GM18505 (cell line): ENCODE measurements around the gene RCOR1.

Source experiments
- ATAC-seq: cut with Tn5 transposase; IDR thresholded peaks from one replicate; pipeline ENCODE4 v1.9.1; 2021; ENCODE audit not compliant: unreplicated experiment
- POLR2A ChIP-seq: IDR thresholded peaks from 4 replicates; pipeline ENCODE4 v1.6.1; 2011; ENCODE audit warnings: borderline replicate concordance; ENCODE audit not compliant: insufficient read depth, insufficient read length; ENCODE audit errors: extremely low read depth

Gene RCOR1

DNA sequence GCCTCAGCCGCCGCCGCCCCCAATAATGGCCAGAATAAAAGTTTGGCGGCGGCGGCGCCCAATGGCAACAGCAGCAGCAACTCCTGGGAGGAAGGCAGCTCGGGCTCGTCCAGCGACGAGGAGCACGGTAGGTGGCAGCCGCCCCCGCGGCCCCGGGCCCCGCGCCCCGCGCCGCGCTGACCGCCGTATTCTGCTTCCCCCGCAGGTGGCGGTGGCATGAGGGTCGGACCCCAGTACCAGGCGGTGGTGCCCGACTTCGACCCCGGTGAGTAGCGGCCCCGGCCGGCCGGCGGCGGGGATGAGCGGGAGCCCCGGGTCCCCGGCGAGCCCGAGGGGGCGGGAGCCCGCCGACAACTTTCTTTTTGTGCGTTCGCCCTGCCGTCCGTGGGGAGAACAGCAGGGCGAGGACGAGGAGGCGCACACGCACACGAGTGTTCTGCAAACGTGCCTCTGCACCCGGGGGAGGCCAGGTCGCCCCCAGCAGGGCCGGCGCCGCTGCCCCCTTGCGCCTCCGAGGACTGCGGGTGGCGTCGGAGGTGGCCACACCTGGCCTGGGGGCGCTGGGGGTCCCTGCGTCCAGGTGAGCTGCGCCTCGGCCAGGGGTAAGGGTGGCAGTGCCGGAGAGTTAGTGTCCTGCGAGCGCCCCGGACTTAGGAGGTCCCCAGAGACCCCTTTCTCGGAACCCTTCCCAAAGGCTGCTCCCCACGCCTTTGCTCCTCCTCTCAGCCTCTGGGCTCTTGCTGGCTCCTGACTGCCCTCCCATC lies 794 bp downstream of the RCOR1 start:
- ATAC-seq, result peak; percentile 19
- TF ChIP-seq POLR2A, result no peak

DNA sequence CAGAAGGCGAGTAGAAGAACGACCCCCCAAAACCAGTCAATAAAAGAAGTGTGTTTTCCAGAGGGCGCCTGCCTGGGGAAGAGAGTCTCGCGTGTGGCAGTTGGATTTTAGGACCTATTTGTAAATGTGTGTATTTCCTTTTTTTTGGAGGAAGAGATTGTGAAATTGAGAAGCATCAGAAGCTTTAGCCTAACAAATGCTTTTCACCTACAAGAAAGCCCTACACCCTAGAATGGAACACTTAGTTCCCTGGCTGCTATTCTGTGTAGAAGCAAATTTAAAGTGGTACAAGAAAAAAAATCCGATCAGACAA lies 1.3 kb downstream of the RCOR1 start:
- ATAC-seq, result no peak

DNA sequence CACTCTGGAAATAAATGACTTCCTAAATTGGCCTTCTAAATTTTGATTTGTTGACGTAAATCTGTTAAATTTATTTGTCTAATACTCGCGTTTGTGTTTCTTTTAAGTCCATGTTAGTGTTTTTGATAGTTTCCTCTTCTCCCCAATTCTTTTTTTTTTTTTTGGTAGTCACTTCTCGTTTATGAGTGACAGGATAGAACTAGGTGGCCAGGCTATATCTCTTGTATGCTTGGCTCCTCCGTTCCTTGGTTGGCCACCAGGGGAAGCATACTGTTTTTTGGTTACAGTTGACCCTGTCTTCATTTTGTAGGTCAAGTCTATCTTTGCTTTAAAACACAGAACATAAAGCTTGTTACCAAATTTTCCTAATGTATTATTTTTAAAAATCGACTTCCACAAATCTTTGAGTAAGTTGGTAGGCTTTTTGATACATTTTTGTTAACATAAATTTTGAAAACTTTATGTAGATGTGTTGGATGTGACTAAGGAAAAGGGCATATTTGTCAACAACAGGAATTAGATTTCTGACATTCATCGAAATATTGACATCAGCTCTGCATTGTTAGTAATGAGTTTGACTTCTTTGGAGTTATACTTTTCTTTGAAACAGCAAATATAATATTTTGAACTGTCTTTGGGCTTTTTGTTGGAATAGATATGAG lies 2.2 kb downstream of the RCOR1 start:
- no peak for ATAC-seq
- TF ChIP-seq POLR2A, result no peak

More for the DNA sequence above, 1.3 kb downstream of the RCOR1 start:
- no peak for TF ChIP-seq POLR2A

DNA sequence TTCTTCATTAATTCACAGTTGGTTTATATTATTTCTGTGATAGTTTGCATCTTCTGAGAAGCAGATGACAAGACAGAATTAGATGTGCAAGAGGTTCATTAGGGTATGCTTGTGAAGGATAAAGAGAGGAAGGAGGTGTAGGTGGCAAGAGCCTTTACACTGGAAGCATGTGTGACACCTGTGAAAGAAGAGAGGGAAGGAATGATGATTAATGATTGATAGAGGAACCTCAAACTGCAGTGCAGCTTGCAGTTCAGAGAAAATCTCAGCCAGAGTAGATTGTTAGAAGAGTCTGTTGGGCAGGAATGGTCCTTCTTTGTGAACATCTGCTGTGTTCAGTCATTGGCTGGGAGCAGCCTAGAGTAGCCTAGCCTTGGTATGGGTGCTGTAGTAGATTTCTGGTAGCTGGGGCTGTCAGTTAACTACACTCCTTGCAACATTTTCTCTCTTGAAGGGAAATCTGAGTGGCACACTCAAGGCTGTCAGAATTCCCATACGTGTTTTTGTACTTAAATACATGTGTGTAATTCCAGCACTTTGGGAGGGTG lies 9.0 kb downstream of the RCOR1 start:
- no peak for TF ChIP-seq POLR2A
- ATAC-seq, result no peak

DNA sequence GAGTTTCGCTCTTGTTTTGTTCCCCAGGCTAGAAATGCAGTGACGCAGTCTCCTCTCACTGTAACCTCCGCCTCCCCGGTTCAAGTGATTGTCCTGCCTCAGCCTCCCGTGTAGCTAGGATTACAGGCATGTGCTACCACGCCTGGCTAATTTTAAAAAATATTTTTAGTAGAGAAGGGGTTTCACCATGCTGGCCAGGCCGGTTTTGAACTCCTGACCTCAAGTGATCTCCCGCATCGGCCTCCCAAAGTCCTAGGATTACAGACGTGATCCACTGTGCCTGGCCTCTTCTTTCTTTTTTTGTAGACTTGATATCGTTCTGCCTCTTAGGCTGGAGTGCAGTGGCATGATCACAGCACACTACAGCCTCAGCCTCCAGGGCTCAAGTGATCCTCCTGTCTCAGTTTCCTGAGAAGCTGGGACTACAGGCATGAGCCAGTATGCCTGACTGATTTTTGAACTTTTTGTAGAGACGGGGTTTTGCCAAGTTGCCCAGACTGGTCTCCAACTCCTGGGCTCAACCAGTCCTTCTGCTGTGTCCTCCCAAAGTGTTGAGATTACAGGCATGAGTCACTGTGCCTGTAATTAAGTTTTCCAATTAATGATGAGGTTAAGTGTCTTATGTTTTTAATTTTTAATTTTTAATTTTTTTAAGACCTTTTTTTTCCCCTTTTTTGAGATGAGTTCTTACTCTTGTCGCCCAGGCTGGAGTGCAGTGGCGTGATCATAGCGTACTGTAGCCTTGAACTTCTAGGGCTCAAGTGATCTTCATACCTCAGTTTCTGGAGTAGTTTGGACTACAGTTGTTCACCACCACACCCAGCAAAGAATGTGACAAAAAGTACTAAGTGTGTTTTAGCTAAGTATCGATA lies 10.2 kb downstream of the RCOR1 start:
- no peak for TF ChIP-seq POLR2A
- no peak for ATAC-seq

DNA sequence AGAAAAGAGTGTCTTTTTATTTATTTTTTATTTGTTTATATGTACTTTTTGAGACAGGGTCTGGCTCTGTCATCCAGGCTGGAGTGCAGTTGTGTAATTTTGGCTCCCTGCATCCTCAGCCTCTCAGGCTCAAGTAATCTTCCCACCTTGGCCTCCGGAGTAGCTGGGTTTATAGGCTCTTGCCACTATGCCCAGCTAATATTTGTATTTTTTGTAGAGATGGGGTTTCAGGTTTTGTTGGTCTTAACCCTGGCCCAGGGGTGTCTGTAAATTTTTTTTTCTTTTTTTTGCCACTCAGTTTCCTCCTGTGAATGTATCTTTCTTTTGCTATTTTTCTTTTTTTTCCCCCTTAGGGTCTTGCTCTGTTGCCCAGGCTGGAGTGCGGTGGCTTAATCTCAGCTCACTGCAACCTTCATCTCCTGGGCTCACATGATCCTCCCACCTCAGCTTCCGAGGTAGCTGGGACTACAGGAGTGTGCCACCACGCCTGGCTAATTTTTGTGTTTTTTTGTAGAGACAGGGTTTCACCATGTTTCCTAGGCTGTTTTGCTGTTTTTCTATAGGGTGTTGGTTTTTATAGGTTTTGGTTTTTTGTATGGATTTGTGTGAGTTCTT lies 11.0 kb downstream of the RCOR1 start:
- no peak for ATAC-seq
- no peak for TF ChIP-seq POLR2A

DNA sequence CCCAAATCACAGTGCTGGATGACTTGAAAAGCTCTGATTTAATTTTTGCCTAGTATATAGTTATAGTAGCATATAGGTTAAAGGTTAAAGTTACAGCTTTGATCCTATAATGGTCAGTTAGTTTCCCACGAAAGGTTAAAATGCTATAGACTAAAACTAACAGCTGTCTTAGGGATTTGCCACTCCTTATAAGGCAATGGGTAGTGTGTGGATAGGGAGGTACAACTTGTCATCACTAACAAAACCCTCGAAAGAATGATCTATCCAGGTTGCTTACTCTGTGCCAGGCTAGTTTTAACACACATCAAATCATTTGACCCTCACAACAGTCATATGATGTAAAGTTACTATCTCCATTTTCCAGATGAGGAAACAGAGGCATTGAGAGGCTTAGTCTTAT lies 11.7 kb downstream of the RCOR1 start:
- ATAC-seq, result no peak
- TF ChIP-seq POLR2A, result no peak

DNA sequence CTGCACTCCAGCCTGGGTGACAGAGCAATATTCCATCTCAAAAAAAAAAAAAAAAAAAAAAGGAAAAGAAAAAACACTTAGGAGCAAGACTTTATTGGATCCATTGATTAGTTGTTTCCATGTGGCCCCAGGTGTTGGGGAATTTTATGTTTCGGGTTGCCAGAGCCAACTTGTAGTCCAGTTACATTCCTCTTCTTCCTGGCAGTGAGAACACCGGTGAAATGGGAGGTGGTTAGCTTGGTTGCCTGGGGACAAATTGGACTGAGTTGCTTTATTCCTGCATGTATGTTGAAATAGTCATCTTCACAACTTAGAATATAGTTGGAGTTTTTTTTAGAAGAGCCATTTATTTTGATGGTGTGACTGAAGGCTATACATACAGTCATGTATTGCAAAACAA lies 12.6 kb downstream of the RCOR1 start:
- no peak for TF ChIP-seq POLR2A
- ATAC-seq, result no peak

DNA sequence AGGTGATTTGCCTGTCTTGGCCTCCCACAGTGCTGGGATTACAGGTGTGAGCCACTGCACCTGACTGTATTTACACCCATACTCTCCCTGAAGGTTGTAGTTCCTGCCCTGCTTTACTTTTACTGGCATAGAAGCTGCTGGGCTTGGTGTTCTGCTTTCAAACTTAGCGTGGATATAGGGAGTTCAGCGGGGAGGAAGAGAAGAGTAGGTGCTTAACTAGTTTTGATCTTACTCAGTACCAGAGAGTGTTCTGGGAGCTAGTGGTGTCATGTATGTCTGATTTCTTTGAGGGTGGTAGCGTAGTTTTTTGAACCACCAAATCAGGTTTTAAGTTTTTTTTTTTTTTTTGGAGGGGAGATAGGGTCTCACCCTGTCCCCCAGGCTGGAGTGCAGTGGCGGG lies 13.8 kb downstream of the RCOR1 start:
- TF ChIP-seq POLR2A, result no peak
- ATAC-seq, result no peak

DNA sequence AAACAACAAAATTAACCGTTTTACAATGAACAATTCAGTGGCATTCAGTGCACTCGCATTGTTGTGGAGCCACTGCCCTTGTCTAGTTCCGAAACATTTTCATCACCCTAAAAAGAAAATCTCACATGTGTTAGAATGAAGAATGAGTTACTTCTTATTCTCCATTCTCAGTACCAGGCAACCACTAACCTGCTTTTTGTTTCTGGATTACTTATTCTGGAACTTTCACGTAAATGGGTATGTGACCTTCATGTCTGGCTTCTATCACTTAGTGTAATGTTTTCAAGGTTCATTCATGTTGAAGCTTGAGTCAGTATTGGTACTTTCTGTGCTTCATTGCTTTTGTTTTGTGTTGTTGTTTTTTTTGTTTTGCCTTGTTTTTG lies 15.6 kb downstream of the RCOR1 start:
- ATAC-seq, result no peak
- TF ChIP-seq POLR2A, result no peak

DNA sequence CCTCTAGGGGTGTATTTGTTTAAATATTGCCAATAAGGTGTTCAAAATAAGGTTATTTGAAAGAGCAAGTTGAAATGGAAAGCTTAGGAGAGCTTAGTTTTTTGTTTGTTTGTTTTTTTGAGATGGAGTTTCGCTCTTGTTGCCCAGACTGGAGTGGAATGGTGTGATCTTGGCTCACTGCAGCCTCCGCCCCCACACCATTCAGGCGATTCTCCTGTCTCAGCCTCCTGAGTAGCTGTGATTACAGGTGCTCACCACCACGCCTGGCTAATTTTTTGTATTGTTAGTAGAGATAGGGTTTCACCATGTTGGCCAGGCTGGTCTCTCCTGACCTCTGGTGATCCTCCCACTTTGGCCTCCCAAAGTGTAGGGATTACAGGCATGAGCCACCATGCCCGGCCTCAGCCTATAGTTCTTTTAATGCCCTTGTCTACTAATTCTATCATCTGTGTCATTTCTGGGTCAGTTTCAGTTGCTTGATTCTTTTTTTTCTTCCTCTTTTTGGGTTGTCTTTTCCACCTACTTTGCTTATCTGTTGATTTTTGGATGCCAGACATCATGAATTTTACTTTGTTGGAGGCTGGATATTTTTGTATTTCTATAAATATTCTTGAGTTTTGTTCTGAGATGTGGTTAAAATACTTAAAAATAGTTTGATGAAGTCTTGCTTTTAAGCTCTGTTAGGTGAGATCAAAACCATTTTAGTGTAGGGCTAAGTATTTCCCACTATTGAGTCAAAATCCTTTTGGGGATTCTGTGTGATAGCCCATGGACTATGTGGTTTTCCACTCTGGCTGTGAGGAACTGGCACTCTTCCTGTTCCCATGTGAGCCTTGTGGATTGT lies 18.7 kb downstream of the RCOR1 start:
- ATAC-seq, result no peak
- no peak for TF ChIP-seq POLR2A

DNA sequence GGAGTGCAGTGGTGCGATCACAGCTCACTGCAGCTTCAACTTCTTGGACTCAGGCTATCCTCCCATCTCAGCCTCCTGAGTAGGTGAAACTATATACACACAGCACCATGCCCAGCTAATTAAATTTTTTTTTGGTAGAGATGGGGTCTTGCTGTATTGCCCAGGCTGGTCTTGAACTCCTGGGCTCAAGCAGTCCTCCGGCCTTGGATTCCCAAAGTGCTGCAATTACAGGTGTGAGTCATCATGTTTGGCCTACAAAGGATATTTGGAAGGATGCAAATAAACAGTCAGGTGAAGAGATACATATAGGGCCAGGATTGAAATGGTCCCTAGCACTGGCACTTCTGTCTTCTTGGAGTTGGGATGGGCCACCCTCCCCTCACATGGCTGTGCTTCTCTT lies 23.9 kb downstream of the RCOR1 start:
- TF ChIP-seq POLR2A, result no peak
- no peak for ATAC-seq
